ENCODE results near the gene PLN. TPM values are rescaled to one million over a fixed set of nuclear protein-coding genes. Genes with fewer than 3 reads are reported as not detected.

Gene PLN
- total and polyA plus RNA-seq, 2 experiments from 2014 or later = 187 to 603 TPM

DNA sequence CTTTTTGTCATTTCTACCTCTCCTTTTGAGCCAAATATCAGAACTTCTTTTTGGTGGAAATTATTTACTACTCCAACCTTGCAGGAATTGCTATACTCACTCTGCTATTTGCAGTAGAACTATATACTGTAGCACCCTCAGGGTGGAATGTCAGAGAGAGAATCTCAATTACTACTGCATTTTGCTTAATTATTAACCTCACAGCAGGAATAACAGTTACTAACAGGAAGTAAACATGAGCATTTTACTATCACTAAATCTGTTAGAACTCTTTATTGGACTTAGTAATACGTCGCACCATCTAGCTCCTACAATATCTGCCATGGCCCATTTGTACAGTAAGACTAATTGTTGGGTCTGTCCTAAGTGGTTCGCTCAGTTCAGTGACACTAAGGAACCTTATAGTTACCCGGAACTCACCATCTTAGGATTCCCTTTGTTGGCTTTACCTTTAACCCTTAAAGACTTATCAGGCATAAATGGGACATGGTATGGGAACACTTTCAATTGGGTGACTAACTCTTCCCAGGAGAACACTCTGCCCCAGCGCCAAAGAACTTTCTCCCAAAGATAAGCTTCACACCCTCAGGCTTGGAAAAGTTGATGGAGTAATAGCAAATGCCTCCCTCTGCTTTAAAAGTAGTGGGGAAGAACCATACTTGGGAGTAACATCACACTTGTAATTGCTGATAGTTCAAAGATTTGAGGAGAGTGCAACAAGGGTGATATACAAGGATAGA, 38.8 kb downstream of the PLN start:
- H3K36me3 ChIP-seq = no peaks in the 10 kb centered on the region
- DNase-seq (ENCODE audit: low read depth in 1 of 2, low spot score in 1 of 2) = no peak

DNA sequence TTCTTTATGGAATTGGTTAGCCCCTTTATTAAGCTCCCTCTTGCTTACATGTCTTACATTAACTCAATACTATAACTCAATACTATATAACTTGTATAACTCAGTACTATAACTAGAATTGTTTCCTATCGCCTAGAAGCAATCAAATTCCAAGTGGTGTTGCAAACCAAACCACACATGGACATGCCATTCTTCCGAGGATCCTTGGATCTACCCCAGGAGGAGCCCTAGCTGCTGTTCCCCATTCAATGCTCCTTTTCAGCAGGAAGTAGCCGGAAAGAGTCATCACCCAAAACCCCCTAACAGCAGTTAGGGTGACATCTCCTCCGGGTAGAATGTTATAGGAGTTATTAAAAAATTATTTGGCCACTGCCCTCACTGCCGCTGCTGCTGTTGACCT, 40.5 kb downstream of the PLN start:
- Histone ChIP-seq H3K9me3 (ENCODE audit: low read depth) (no peaks in the 10 kb centered on the region), H3K4me1 (ENCODE audit: low read depth) (no peaks in the 10 kb centered on the region), H3K27ac (no peak overlapping the region), H3K36me3 (no peaks in the 10 kb centered on the region), H3K4me3 (no peak overlapping the region), H3K27me3 (no peaks in the 10 kb centered on the region)
- peak in 1 of 2 donors; percentile 46 for DNase-seq (ENCODE audit: low read depth in 1 of 2, low spot score in 1 of 2)
- TF ChIP-seq, protein P1, sequence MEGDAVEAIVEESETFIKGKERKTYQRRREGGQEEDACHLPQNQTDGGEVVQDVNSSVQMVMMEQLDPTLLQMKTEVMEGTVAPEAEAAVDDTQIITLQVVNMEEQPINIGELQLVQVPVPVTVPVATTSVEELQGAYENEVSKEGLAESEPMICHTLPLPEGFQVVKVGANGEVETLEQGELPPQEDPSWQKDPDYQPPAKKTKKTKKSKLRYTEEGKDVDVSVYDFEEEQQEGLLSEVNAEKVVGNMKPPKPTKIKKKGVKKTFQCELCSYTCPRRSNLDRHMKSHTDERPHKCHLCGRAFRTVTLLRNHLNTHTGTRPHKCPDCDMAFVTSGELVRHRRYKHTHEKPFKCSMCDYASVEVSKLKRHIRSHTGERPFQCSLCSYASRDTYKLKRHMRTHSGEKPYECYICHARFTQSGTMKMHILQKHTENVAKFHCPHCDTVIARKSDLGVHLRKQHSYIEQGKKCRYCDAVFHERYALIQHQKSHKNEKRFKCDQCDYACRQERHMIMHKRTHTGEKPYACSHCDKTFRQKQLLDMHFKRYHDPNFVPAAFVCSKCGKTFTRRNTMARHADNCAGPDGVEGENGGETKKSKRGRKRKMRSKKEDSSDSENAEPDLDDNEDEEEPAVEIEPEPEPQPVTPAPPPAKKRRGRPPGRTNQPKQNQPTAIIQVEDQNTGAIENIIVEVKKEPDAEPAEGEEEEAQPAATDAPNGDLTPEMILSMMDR (IDR thresholded peaks at IDR 0.05; ENCODE audit: low read depth, low read length) = no peak

More for the DNA sequence above, 38.8 kb downstream of the PLN start:
- no peaks in the 10 kb centered on the region for H3K27me3 ChIP-seq
- H3K9me3 ChIP-seq (ENCODE audit: low read depth) = no peaks in the 10 kb centered on the region
- H3K4me1 ChIP-seq (ENCODE audit: low read depth) = no peaks in the 10 kb centered on the region
- H3K4me3 ChIP-seq = no peak overlapping the region
- TF ChIP-seq, protein P1 (IDR thresholded peaks at IDR 0.05; ENCODE audit: low read depth, low read length) = no peak
- no peak overlapping the region for H3K27ac ChIP-seq

DNA sequence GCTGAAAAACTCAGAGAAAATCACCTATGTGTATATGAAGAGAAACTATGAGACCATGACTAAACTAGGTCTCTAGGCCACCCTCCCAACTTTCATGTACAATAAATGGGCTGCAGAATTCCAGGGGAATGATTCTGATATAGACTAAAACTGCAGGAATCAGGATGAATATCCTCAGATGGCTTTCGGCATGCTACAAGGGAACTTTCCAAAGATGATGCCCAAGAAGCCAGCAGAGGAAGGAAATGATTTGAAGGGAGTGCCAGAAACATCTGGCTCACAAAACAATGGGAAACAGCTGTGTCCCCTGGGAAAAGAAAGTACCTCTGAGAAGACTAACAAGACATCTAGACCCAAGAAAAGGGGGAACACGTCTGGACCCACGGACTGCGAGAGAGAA, 41.1 kb downstream of the PLN start:
- H3K4me1 ChIP-seq (ENCODE audit: low read depth) = no peaks in the 10 kb centered on the region
- H3K4me3 ChIP-seq = no peak overlapping the region
- no peaks in the 10 kb centered on the region for H3K9me3 ChIP-seq (ENCODE audit: low read depth)
- no peaks in the 10 kb centered on the region for H3K27me3 ChIP-seq
- TF ChIP-seq, protein P1 (IDR thresholded peaks at IDR 0.05; ENCODE audit: low read depth, low read length) = no peak
- H3K27ac ChIP-seq = no peak overlapping the region
- DNase-seq (ENCODE audit: low read depth in 1 of 2, low spot score in 1 of 2) = peak in 1 of 2 donors; percentile 16
- no peaks in the 10 kb centered on the region for H3K36me3 ChIP-seq

DNA sequence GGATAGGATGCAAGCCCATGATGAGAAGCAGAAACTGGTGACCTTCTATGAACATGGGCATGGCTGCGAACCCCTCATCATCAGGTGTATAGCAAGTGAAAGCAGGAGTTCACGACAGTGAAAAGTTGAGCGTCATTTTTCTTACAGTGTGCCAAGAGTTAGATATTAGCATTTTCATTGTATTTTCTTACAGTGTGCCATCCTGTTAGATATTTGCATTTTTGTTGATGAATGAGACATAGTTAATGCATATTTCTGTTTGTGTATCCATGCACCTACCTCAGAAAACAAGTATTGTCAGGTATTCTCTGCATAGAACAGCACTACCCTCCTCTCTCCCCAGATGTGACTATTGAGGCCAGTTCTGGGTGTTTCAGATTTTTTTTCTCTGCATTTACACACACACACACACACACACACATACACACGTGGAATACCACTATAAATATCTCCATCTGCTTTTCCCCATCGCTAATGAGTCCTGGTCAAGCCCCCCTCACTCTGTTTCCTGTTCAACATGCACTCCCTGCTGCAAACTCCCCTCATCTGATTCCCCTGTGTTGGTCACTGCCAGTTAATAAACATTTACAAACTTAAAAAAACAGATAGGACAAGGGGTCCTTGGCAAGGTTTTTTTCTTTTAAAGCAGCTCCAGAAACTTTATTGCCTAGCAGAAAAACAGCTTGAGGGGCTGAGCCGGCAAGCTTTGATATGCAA, 41.7 kb downstream of the PLN start:
- Histone ChIP-seq H3K27ac (no peak overlapping the region), H3K27me3 (no peaks in the 10 kb centered on the region), H3K4me1 (ENCODE audit: low read depth) (no peaks in the 10 kb centered on the region), H3K36me3 (no peaks in the 10 kb centered on the region), H3K4me3 (no peak overlapping the region), H3K9me3 (ENCODE audit: low read depth) (no peaks in the 10 kb centered on the region)
- no peak for DNase-seq (ENCODE audit: low read depth in 1 of 2, low spot score in 1 of 2)
- TF ChIP-seq, protein P1 (IDR thresholded peaks at IDR 0.05; ENCODE audit: low read depth, low read length) = no peak

DNA sequence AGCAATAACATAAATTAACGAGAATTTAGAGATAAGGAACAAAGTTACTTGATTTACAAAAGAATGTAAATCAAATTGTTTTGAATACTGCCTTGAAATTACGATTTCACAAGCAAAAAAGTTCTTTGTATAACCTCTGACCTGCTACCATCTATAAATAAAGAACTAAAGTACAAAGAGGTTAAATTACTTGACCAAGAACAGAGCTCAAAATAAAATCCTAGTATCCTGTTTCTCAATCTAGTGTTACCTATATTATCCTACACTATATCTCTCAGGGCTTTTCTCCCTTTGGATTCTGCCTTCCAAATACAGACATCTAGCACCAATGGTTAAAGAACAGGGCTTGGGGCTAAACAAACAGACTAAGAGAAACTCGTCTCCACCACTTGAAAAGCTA, 43.8 kb downstream of the PLN start:
- H3K27me3 ChIP-seq = no peaks in the 10 kb centered on the region
- H3K9me3 ChIP-seq (ENCODE audit: low read depth) = no peaks in the 10 kb centered on the region
- no peaks in the 10 kb centered on the region for H3K4me1 ChIP-seq (ENCODE audit: low read depth)
- TF ChIP-seq, protein P1 (IDR thresholded peaks at IDR 0.05; ENCODE audit: low read depth, low read length) = no peak
- DNase-seq (ENCODE audit: low read depth in 1 of 2, low spot score in 1 of 2) = no peak
- H3K27ac ChIP-seq = no peak overlapping the region
- H3K36me3 ChIP-seq = no peaks in the 10 kb centered on the region
- H3K4me3 ChIP-seq = no peak overlapping the region

Data from cardiac muscle cell (in vitro differentiated cells and primary cell).